Lower leg skin (tissue), 3 donors: Measurements from ENCODE around the gene RPS19.

Experiments used
- POLR2A ChIP-seq, 2 donors: fragments of 450-650 bp; IDR thresholded peaks; one replicate each; pipeline ENCODE4 v1.6.1; 2016 to 2017; ENCODE audit warnings: antibody characterized with exemption in 2 of 2, mild to moderate bottlenecking in 1 of 2, moderate library complexity in 1 of 2
- TF ChIP-seq, protein P1 (sequence below), 3 donors: fragments of 450-650 bp; IDR thresholded peaks; one replicate each; pipeline ENCODE4 v1.5.1; 2016; ENCODE audit warnings: antibody characterized with exemption in 3 of 3, mild to moderate bottlenecking in 3 of 3, moderate library complexity in 2 of 3

DNA sequence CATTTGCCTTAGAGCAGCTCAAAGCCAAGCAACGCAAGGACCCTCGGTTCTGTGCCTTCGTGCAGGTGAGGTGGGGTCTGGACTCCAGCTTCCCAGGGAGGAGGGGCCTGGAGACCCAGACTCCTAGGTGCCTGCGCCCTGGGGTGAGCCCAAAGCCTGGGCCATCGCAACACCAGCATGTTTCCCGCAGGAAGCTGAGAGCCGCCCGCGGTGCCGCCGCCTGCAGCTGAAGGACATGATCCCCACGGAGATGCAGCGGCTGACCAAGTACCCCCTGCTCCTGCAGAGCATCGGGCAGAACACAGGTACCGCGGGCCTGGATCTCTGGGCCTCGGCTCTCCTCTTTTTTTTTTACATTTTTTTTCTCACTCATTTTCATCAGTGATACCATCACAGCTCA is 42.5 kb downstream of the RPS19 start:
- TF ChIP-seq, protein P1, sequence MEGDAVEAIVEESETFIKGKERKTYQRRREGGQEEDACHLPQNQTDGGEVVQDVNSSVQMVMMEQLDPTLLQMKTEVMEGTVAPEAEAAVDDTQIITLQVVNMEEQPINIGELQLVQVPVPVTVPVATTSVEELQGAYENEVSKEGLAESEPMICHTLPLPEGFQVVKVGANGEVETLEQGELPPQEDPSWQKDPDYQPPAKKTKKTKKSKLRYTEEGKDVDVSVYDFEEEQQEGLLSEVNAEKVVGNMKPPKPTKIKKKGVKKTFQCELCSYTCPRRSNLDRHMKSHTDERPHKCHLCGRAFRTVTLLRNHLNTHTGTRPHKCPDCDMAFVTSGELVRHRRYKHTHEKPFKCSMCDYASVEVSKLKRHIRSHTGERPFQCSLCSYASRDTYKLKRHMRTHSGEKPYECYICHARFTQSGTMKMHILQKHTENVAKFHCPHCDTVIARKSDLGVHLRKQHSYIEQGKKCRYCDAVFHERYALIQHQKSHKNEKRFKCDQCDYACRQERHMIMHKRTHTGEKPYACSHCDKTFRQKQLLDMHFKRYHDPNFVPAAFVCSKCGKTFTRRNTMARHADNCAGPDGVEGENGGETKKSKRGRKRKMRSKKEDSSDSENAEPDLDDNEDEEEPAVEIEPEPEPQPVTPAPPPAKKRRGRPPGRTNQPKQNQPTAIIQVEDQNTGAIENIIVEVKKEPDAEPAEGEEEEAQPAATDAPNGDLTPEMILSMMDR (IDR thresholded peaks at IDR 0.05): no peak
- TF ChIP-seq POLR2A (IDR thresholded peaks at IDR 0.05): no peak
